ENCODE data around the gene GMCL2.

GRCh38 chr5:178218237-178218776 lies 31.1 kb upstream of the GMCL2 start:
- TF ChIP-seq, protein P1, sequence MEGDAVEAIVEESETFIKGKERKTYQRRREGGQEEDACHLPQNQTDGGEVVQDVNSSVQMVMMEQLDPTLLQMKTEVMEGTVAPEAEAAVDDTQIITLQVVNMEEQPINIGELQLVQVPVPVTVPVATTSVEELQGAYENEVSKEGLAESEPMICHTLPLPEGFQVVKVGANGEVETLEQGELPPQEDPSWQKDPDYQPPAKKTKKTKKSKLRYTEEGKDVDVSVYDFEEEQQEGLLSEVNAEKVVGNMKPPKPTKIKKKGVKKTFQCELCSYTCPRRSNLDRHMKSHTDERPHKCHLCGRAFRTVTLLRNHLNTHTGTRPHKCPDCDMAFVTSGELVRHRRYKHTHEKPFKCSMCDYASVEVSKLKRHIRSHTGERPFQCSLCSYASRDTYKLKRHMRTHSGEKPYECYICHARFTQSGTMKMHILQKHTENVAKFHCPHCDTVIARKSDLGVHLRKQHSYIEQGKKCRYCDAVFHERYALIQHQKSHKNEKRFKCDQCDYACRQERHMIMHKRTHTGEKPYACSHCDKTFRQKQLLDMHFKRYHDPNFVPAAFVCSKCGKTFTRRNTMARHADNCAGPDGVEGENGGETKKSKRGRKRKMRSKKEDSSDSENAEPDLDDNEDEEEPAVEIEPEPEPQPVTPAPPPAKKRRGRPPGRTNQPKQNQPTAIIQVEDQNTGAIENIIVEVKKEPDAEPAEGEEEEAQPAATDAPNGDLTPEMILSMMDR (IDR thresholded peaks at IDR 0.05), result no peak
- no peak for TF ChIP-seq TCF12 (IDR thresholded peaks at IDR 0.05)
